HEK293 (cell line): ENCODE results near the gene SFTPD.

Source experiments
- CTCF ChIA-PET: fragments of 350-600 bp; formaldehyde crosslinking; extraction: SDS; loops from one replicate; lab custom pipeline; 2021; ENCODE audit warnings: antibody characterized with exemption; lab: Yijun Ruan, JAX
- POLR2A ChIA-PET: fragments of 300-600 bp; formaldehyde crosslinking; extraction: SDS; loops from one replicate; lab custom pipeline; 2020; ENCODE audit warnings: antibody characterized with exemption, inconsistent platforms; lab: Yijun Ruan, JAX
- H3K27ac ChIP-seq: fragments of 200-500 bp; sonication (Bioruptor generic); 2 replicates; pipeline ENCODE4 v1.5.1; 2014; ENCODE audit warnings: low read depth, low read length, control low read depth, inconsistent platforms; ENCODE audit errors: extremely low read depth
- H3K36me3 ChIP-seq, 2 experiments: fragments of 200-500 bp in 1 of 2; sonication (Bioruptor generic) in 1 of 2; 1 replicate in 1 of 2; 2 replicates in 1 of 2; pipeline ENCODE4 v1.5.1; 2014 to 2017; ENCODE audit warnings: inconsistent platforms in 2 of 2, low read length in 2 of 2; ENCODE audit not compliant: control insufficient read depth in 2 of 2, insufficient read depth in 1 of 2
- H3K4me1 ChIP-seq: fragments of 200-500 bp; sonication (Bioruptor generic); 2 replicates; pipeline ENCODE4 v1.5.1; 2014; ENCODE audit warnings: mild to moderate bottlenecking, low read length, inconsistent platforms; ENCODE audit not compliant: control insufficient read depth, insufficient read depth
- H3K4me3 ChIP-seq: 2 replicates; pipeline ENCODE4 v1.5.1; 2011; ENCODE audit warnings: low read depth, mild to moderate bottlenecking, control low read depth, low read length, moderate library complexity
- H3K9me3 ChIP-seq: fragments of 200-500 bp; sonication (Bioruptor generic); 2 replicates; pipeline ENCODE4 v1.5.1; 2014; ENCODE audit warnings: low read depth, low read length, inconsistent platforms; ENCODE audit not compliant: control insufficient read depth, insufficient read depth
- BCL11B ChIP-seq: fragments of 450-650 bp; formaldehyde crosslinking; IDR thresholded peaks from 2 replicates; pipeline ENCODE4 v1.5.1; 2016; ENCODE audit warnings: low read depth, missing biosample characterization, missing genetic modification characterization
- HOXA7 ChIP-seq: sonication (generic); formaldehyde crosslinking; IDR thresholded peaks from 2 replicates; pipeline ENCODE4 v1.8.1; 2022; ENCODE audit warnings: missing genetic modification reagents, borderline replicate concordance
- KLF17 ChIP-seq: fragments of 450-650 bp; formaldehyde crosslinking; IDR thresholded peaks from 2 replicates; pipeline ENCODE4 v1.5.1; 2016; ENCODE audit warnings: missing biosample characterization, missing genetic modification characterization
- OSR2 ChIP-seq: fragments of 450-650 bp; formaldehyde crosslinking; IDR thresholded peaks from 2 replicates; pipeline ENCODE4 v1.5.1; 2016; ENCODE audit warnings: missing biosample characterization, missing genetic modification characterization
- SCRT1 ChIP-seq: fragments of 450-650 bp; formaldehyde crosslinking; IDR thresholded peaks from 2 replicates; pipeline ENCODE4 v1.5.1; 2016; ENCODE audit warnings: missing biosample characterization, missing genetic modification characterization, borderline replicate concordance
- TRIM28 ChIP-seq: IDR thresholded peaks from 2 replicates; pipeline ENCODE4 v1.6.1; 2011; ENCODE audit warnings: low read length, control low read depth, borderline replicate concordance
- WT1 ChIP-seq: fragments of 450-650 bp; formaldehyde crosslinking; IDR thresholded peaks from 2 replicates; pipeline ENCODE4 v1.5.1; 2016; ENCODE audit warnings: missing biosample characterization, missing genetic modification characterization
- ZBTB1 ChIP-seq: fragments of 450-650 bp; formaldehyde crosslinking; IDR thresholded peaks from 2 replicates; pipeline ENCODE4 v1.5.1; 2016; ENCODE audit warnings: missing biosample characterization, missing genetic modification characterization
- ZBTB21 ChIP-seq: fragments of 450-650 bp; formaldehyde crosslinking; IDR thresholded peaks from 2 replicates; pipeline ENCODE4 v1.5.1; 2017; ENCODE audit warnings: missing biosample characterization, missing genetic modification characterization
- ZNF26 ChIP-seq: fragments of 450-650 bp; formaldehyde crosslinking; IDR thresholded peaks from 2 replicates; pipeline ENCODE4 v1.5.1; 2016; ENCODE audit warnings: missing biosample characterization, missing genetic modification characterization
- ZNF341 ChIP-seq: fragments of 450-650 bp; formaldehyde crosslinking; IDR thresholded peaks from 2 replicates; pipeline ENCODE4; 2016; ENCODE audit warnings: low read depth, missing biosample characterization, missing genetic modification characterization
- ZNF404 ChIP-seq: fragments of 450-650 bp; formaldehyde crosslinking; IDR thresholded peaks from 2 replicates; pipeline ENCODE4 v1.5.1; 2017; ENCODE audit warnings: missing biosample characterization, missing genetic modification characterization
- ZNF416 ChIP-seq: fragments of 450-650 bp; formaldehyde crosslinking; IDR thresholded peaks from 2 replicates; pipeline ENCODE4 v1.5.1; 2016; ENCODE audit warnings: missing biosample characterization, missing genetic modification characterization
- ZNF654 ChIP-seq: fragments of 450-650 bp; formaldehyde crosslinking; IDR thresholded peaks from 2 replicates; pipeline ENCODE4 v1.5.1; 2016; ENCODE audit warnings: low read depth, missing biosample characterization, missing genetic modification characterization
- ZNF658 ChIP-seq: fragments of 450-650 bp; formaldehyde crosslinking; IDR thresholded peaks from 2 replicates; pipeline ENCODE4; 2016; ENCODE audit warnings: missing biosample characterization, missing genetic modification characterization
- ZNF692 ChIP-seq: fragments of 450-650 bp; formaldehyde crosslinking; IDR thresholded peaks from 2 replicates; pipeline ENCODE4 v1.5.1; 2016; ENCODE audit warnings: missing biosample characterization, missing genetic modification characterization
- ZNF704 ChIP-seq: fragments of 450-650 bp; formaldehyde crosslinking; IDR thresholded peaks from 2 replicates; pipeline ENCODE4 v1.5.1; 2016; ENCODE audit warnings: missing biosample characterization, missing genetic modification characterization
- ZSCAN23 ChIP-seq: fragments of 450-650 bp; formaldehyde crosslinking; IDR thresholded peaks from 2 replicates; pipeline ENCODE4 v1.5.1; 2016; ENCODE audit warnings: missing biosample characterization, missing genetic modification characterization
- ZSCAN30 ChIP-seq: fragments of 450-650 bp; IDR thresholded peaks from 2 replicates; pipeline ENCODE4 v1.5.1; 2018; ENCODE audit warnings: missing biosample characterization, mild to moderate bottlenecking, missing genetic modification characterization, moderate library complexity
- ZSCAN4 ChIP-seq: fragments of 450-650 bp; formaldehyde crosslinking; IDR thresholded peaks from 2 replicates; pipeline ENCODE4 v1.5.1; 2017; ENCODE audit warnings: missing biosample characterization, missing genetic modification characterization

Gene SFTPD

GRCh38 chr10:79947787-79948424, 999 bp downstream of the SFTPD start:
- no peaks in the 10 kb centered on the region for H3K9me3 ChIP-seq
- CTCF ChIA-PET: no interaction called here

GRCh38 chr10:79947083-79947415, 1.9 kb downstream of the SFTPD start:
- POLR2A ChIA-PET: no interaction called here
- Histone ChIP-seq H3K27ac (no peak overlapping the region), H3K4me3 (no peak overlapping the region), H3K36me3 (no peaks in the 10 kb centered on the region), H3K4me1 (no peaks in the 10 kb centered on the region), H3K9me3 (no peaks in the 10 kb centered on the region)
- TF ChIP-seq ZBTB1 (tag by site-specific recombination) (no peak), ZNF654 (no peak), ZSCAN23 (tag by site-specific recombination) (no peak), ZNF704 (tag by site-specific recombination) (no peak), ZNF26 (tag by site-specific recombination) (no peak), SCRT1 (no peak)
- CTCF ChIA-PET: no interaction called here

More at GRCh38 chr10:79947787-79948424, 999 bp downstream of the SFTPD start:
- POLR2A ChIA-PET: no interaction called here
- TF ChIP-seq ZSCAN30 (tag by site-specific recombination): no peak
- no peak for TF ChIP-seq ZNF416
- no peak for TF ChIP-seq KLF17 (tag by site-specific recombination)
- no peak for TF ChIP-seq OSR2 (tag by site-specific recombination)
- TF ChIP-seq ZNF692 (tag by site-specific recombination): no peak
- TF ChIP-seq HOXA7 (CRISPR knock-in tag): no peak
- no peak for TF ChIP-seq BCL11B (tag by site-specific recombination)
- TF ChIP-seq ZNF404: no peak
- no peak for TF ChIP-seq ZNF341 (tag by site-specific recombination)
- no peak for TF ChIP-seq ZSCAN4
- TF ChIP-seq WT1 (tag by site-specific recombination): no peak
- TF ChIP-seq ZBTB21: no peak
- no peak for TF ChIP-seq ZNF658 (tag by site-specific recombination)
- TF ChIP-seq TRIM28: no peak
- no peak overlapping the region for H3K27ac ChIP-seq
- H3K36me3 ChIP-seq: no peaks in the 10 kb centered on the region
- H3K4me3 ChIP-seq: no peak overlapping the region
- H3K4me1 ChIP-seq: no peaks in the 10 kb centered on the region
